HUES48 (cell line): ENCODE results near the gene DHRS4.

ENCODE experiments used
- H3K27ac ChIP-seq: one replicate; pipeline ENCODE4 v1.7.0; 2013; ENCODE audit warnings: low read depth, low read length, inconsistent platforms
- H3K27me3 ChIP-seq: 2 replicates; pipeline ENCODE4 v1.6.1; 2013; ENCODE audit warnings: mild to moderate bottlenecking, low read length; ENCODE audit not compliant: control insufficient read depth, insufficient read depth
- H3K36me3 ChIP-seq: 2 replicates; pipeline ENCODE4 v1.6.1; 2013; ENCODE audit warnings: low read length; ENCODE audit not compliant: control insufficient read depth, insufficient read depth
- H3K4me1 ChIP-seq: 2 replicates; pipeline ENCODE4 v1.6.1; 2013; ENCODE audit warnings: mild to moderate bottlenecking, low read length; ENCODE audit not compliant: control insufficient read depth, insufficient read depth
- H3K4me3 ChIP-seq: 2 replicates; pipeline ENCODE4 v1.5.1; 2013; ENCODE audit warnings: mild to moderate bottlenecking, low read depth, low read length
- H3K9ac ChIP-seq: 2 replicates; pipeline ENCODE4 v1.6.1; 2013; ENCODE audit warnings: mild to moderate bottlenecking, low read depth, low read length, moderate library complexity
- H3K9me3 ChIP-seq: 2 replicates; pipeline ENCODE4 v1.6.1; 2013; ENCODE audit warnings: low read length; ENCODE audit not compliant: control insufficient read depth, insufficient read depth

Gene DHRS4

DNA sequence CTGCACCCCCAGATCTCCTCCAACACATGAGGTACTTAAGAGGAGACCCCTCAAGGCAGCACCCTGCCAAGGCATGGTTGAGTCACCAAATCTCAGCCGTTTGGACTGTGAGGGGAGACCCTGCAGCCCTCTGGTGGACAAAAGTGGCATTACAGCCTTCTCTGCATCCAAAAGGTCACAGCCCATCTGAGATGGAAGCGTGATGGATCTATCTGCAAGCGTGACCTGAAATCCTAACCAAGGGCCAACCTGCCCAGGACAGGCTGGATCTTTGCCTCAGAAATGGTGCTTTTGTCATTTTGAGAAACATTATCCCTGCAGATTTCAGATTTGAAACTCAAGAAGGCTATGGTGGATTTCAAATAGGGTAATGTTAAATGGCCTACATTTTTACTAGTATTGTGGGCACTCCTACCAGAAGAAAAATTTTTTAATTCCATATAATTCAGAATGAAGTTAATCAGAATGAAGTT lies 23.7 kb upstream of the DHRS4 start:
- Histone ChIP-seq H3K9me3 (0 out of 2 replicates have a peak, but pooled peaks cover 3% of the 10 kb centered on the region), H3K27ac (no peak overlapping the region), H3K27me3 (no peaks in the 10 kb centered on the region), H3K4me3 (no peak overlapping the region), H3K4me1 (no peaks in the 10 kb centered on the region), H3K36me3 (no peaks in the 10 kb centered on the region), H3K9ac (no peak overlapping the region)

DNA sequence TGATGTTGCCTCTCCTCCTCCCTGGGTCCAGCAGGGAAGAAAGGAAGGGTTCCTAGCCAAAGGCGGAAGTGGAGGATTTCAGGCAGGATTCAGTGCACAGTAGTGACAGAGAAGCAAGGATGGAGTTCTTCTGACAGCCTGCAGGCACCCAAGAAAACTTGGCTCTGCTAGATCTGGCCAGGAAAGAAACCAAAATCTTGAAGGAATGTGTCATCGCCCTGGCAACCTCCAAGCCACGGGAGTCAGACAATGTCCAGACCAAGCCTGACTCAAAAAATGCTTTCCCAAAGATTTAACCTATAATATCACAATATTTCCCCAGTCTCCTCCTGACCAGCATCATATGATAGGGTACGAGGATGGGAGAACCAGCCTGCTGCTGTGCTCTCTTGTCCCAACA lies 22.8 kb upstream of the DHRS4 start:
- Histone ChIP-seq H3K9me3 (0 out of 2 replicates have a peak, but pooled peaks cover 3% of the 10 kb centered on the region), H3K27ac (no peak overlapping the region), H3K27me3 (no peaks in the 10 kb centered on the region), H3K4me3 (no peak overlapping the region), H3K36me3 (no peaks in the 10 kb centered on the region), H3K4me1 (no peaks in the 10 kb centered on the region), H3K9ac (no peak overlapping the region)

DNA sequence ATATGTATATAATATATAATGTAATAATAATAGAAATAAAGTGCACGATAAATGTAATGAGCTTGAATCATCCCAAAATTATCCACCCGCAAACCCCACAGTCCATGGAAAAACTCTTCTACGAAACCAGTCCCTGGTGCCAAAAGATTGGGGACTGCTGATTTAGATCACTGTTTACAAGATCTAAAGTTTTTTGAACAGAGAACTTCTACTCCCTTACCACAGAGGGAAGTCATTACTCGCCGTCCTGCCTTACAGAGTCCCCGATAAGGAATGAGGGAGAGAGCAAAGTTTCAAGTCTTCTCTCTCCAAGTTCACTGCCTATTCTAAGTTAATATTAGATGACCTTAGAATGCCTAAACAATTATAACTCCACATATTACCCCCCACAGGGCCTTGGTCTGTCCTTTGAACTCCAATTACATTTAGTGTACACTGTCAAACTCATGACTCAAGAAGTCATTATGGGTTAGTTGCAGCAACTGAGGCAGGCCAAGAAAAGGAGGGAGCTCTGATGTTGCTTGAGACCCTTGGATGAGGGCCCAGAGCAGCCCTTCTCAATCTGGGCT lies 21.8 kb upstream of the DHRS4 start:
- no peaks in the 10 kb centered on the region for H3K36me3 ChIP-seq
- no peak overlapping the region for H3K9ac ChIP-seq
- no peaks in the 10 kb centered on the region for H3K4me1 ChIP-seq
- H3K4me3 ChIP-seq: no peak overlapping the region
- no peak overlapping the region for H3K27ac ChIP-seq
- 0 out of 2 replicates have a peak, but pooled peaks cover 3% of the 10 kb centered on the region for H3K9me3 ChIP-seq
- no peaks in the 10 kb centered on the region for H3K27me3 ChIP-seq

DNA sequence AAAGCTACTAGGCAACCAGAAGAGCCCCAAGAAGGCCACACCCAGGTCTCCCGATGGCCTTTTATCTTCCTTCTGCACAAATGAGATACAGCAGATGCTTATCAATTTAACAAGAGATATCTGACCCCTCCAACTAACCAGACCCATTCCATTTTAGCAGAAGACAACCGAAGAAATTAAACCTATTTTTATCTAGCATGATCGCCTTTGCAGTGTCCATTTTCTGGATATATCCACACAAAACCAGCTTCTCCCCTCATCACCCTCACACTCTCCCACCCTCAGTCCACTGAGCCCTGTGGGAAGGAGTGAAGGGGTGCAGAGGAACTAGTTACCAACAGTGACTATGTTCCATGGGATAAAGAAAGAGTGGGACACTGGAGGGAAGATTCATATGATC lies 20.9 kb upstream of the DHRS4 start:
- Histone ChIP-seq H3K4me1 (no peaks in the 10 kb centered on the region), H3K27ac (no peak overlapping the region), H3K9me3 (0 out of 2 replicates have a peak, but pooled peaks cover 3% of the 10 kb centered on the region), H3K4me3 (no peak overlapping the region), H3K9ac (no peak overlapping the region), H3K36me3 (no peaks in the 10 kb centered on the region), H3K27me3 (no peaks in the 10 kb centered on the region)

DNA sequence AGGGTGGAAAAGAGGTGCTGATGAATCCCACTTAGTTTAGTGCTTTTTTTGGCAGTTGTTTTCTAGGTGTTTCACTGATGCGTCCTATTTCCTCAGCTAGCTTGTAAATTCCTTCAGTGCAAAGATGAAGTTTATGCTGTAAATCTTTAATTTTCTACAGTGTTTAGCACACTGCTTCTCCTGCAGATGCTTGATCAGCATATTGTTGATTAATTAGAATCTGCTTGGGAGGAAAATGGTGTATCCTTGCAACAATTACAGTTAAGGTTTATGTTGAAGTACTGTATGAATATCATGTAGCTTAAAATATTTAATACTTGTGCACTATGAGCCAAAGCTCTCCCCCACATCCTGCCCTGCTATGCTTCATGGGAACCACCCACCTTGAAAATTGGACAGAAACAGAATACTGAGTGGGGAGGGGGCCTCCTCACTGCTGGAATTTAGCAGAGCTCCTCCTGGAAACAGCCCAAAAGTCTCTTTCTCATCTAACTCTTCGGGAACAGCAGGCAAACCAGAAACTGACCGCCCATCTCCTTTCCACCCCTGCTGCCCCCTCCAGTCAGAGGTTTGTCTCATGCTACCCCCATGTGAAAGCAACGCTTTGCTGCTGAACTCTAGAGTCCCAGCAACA lies 20.3 kb upstream of the DHRS4 start:
- H3K9ac ChIP-seq: no peak overlapping the region
- no peak overlapping the region for H3K27ac ChIP-seq
- no peaks in the 10 kb centered on the region for H3K36me3 ChIP-seq
- H3K27me3 ChIP-seq: no peaks in the 10 kb centered on the region
- 0 out of 2 replicates have a peak, but pooled peaks cover 3% of the 10 kb centered on the region for H3K9me3 ChIP-seq
- no peak overlapping the region for H3K4me3 ChIP-seq
- H3K4me1 ChIP-seq: no peaks in the 10 kb centered on the region

DNA sequence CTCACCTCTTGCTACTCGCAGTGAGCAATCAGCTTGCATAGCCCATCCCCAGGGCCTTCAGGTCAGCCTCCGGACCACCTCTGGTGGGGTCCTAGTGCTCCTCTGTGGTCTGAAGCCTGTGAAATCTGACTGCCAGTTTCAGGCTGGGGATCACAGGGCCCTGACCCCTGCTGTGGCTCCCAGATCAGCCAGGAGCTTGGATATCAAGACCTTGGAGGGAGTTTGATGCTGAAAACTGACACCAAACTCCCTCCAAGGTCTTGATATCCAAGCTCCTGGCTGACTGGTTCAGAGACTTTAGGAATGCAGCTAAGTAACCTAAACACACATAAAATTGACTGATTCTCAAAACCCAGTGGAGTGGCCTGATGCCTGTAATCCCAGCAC lies 19.8 kb upstream of the DHRS4 start:
- Histone ChIP-seq H3K9me3 (0 out of 2 replicates have a peak, but pooled peaks cover 3% of the 10 kb centered on the region), H3K9ac (no peak overlapping the region), H3K27me3 (no peaks in the 10 kb centered on the region), H3K27ac (no peak overlapping the region), H3K4me3 (no peak overlapping the region), H3K4me1 (no peaks in the 10 kb centered on the region), H3K36me3 (no peaks in the 10 kb centered on the region)

DNA sequence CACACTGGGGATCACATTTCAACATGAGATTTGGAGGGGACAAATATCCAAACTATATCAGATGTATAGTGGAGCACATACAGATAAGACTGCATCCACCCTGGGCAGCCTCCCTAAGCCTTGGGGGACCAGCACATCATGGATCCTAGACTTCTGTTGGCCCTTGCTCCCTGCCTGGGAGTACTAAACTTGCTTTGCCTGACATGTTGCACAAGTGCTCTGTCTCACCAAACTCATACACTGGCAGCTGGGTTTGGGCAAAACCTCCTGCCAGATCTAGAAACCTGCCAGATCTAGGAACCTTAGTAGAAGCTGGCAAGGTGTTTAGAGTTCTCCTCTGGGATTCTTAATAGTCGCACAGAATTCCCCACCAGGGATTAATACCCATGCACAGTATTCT lies 18.4 kb upstream of the DHRS4 start:
- H3K4me1 ChIP-seq: no peaks in the 10 kb centered on the region
- H3K27ac ChIP-seq: no peak overlapping the region
- 0 out of 2 replicates have a peak, but pooled peaks cover 3% of the 10 kb centered on the region for H3K9me3 ChIP-seq
- H3K9ac ChIP-seq: no peak overlapping the region
- H3K36me3 ChIP-seq: no peaks in the 10 kb centered on the region
- H3K4me3 ChIP-seq: no peak overlapping the region
- H3K27me3 ChIP-seq: no peaks in the 10 kb centered on the region

DNA sequence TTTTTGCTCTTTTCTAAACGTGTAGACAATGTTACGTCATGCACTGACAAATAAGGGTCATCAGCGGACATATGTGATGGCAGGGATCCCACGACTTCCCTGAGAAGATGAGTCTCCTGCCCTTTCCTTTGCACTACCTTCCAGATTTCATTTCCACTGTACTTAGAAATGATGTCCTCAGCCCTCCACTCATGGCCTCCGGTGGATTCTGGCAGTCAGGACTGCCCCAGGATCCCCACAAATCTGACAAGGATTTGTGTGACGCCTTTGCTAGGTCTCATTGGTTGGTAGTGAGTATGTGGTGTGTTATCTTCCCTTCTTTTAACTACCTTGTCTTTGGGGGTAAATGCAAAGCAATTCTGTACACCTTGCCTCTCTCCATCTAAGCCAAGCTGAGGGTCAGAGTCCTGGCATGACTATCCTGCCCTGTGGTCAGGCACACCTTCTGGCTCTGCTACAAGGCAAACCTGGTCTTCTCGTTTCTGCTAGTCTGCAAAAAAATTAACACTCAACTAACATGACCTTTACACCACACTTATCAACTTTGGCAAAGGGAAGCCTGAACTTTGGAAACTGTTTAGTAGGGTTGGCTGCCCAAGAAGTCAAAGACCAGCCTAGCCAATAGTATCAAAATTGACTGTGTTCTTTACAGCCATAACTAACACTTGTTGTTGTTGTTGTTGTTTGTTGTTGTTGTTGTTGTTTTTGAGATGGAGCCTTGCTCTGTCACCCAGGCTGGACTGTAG lies 17.3 kb upstream of the DHRS4 start:
- no peaks in the 10 kb centered on the region for H3K36me3 ChIP-seq
- no peak overlapping the region for H3K27ac ChIP-seq
- 0 out of 2 replicates have a peak, but pooled peaks cover under 1% of the 10 kb centered on the region for H3K9me3 ChIP-seq
- no peak overlapping the region for H3K9ac ChIP-seq
- no peaks in the 10 kb centered on the region for H3K4me1 ChIP-seq
- H3K4me3 ChIP-seq: no peak overlapping the region
- no peaks in the 10 kb centered on the region for H3K27me3 ChIP-seq

DNA sequence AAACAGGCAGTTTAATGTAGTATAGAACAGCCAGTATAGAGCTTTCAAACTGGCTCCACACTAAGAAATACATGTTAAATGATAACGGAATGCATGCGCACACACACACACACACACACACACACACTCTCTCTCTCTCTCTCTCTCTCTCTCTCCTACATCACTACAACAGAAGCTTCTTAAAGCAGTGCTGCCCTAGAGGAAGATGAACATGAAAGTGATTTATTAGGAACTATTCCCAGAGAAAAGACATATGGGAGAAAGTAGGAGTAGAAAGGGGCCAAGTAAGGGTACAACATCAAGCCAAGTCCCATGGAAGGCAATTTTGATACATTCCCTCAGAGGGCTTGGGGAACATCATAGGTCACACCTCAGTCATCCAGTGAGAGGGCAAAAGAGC lies 16.4 kb upstream of the DHRS4 start:
- H3K9ac ChIP-seq: no peak overlapping the region
- no peaks in the 10 kb centered on the region for H3K9me3 ChIP-seq

DNA sequence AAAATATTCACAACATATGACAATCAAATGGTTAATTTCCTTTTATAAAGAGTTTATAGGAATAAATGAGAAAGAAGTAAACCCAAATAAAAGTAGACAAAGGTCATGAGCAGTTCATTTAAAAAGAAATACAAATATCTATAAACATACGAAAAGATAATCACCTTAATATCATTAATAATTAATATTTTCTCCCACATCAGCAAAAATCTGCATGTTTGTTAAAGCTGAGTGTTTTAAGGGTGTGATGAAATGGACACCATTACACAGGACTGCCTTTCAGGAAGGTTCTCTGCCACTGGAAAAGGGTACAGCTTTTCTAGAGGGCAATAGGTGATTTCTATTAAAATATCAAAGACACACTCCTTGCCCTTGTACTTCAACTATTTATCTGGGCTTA lies 14.7 kb upstream of the DHRS4 start:
- Histone ChIP-seq H3K27ac (no peak overlapping the region), H3K27me3 (no peaks in the 10 kb centered on the region), H3K4me1 (no peaks in the 10 kb centered on the region), H3K36me3 (no peaks in the 10 kb centered on the region), H3K9me3 (no peaks in the 10 kb centered on the region), H3K9ac (no peak overlapping the region), H3K4me3 (no peak overlapping the region)

More for the DNA sequence above, 16.4 kb upstream of the DHRS4 start:
- no peaks in the 10 kb centered on the region for H3K36me3 ChIP-seq
- no peak overlapping the region for H3K27ac ChIP-seq
- H3K4me3 ChIP-seq: no peak overlapping the region
- no peaks in the 10 kb centered on the region for H3K27me3 ChIP-seq
- H3K4me1 ChIP-seq: no peaks in the 10 kb centered on the region
